Fibroblast of the aortic adventitia (primary cell): ENCODE data around the gene MYF6. TPM values are rescaled to one million over a fixed set of nuclear protein-coding genes. Genes with fewer than 3 reads are reported as not detected.

Source experiments
- DNase-seq: peaks from one replicate; pipeline ENCODE4 v3.0.0-alpha.2; 2010; ENCODE audit warnings: low read depth
- H3K4me3 ChIP-seq: 2 replicates; pipeline ENCODE4 v1.5.1; 2011; ENCODE audit warnings: low read depth, mild to moderate bottlenecking, control low read depth, low read length, moderate library complexity
- total RNA-seq: library from RNA; depleted of rRNA; stranded (reverse); fragments of >200 nt; gene quantifications from 2 replicates; pipeline ENCODE4 v1.2.3, GENCODE V29; 2012; ENCODE audit warnings: low replicate concordance
- TF ChIP-seq, protein P1 (sequence below): IDR thresholded peaks from 2 replicates; pipeline ENCODE4 v1.5.1; 2011; ENCODE audit warnings: mild to moderate bottlenecking, low read length, control low read depth, inconsistent platforms; ENCODE audit not compliant: insufficient read depth

The MYF6 gene
- total RNA-seq, 1 donor: not detected

DNA sequence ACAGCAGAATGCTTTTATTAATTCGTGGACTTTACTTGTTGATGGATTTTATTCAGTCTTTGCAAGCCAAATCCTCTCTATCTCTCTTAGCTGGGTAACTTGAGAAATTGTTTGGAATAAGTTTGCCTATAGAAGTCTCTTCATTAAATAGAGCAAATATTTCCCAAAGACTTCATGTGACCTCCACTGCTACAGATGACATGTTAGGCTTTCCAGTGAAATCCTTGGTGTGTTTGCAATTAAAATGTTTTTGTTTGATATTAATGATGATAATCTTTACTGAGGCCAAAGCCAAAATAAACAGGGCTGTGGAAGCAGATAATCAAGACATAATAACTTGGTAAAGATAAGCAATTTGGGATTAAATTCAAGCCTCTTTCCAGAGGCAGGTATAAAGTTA lies 4.4 kb downstream of the MYF6 start:
- TF ChIP-seq, protein P1, sequence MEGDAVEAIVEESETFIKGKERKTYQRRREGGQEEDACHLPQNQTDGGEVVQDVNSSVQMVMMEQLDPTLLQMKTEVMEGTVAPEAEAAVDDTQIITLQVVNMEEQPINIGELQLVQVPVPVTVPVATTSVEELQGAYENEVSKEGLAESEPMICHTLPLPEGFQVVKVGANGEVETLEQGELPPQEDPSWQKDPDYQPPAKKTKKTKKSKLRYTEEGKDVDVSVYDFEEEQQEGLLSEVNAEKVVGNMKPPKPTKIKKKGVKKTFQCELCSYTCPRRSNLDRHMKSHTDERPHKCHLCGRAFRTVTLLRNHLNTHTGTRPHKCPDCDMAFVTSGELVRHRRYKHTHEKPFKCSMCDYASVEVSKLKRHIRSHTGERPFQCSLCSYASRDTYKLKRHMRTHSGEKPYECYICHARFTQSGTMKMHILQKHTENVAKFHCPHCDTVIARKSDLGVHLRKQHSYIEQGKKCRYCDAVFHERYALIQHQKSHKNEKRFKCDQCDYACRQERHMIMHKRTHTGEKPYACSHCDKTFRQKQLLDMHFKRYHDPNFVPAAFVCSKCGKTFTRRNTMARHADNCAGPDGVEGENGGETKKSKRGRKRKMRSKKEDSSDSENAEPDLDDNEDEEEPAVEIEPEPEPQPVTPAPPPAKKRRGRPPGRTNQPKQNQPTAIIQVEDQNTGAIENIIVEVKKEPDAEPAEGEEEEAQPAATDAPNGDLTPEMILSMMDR: no peak
- H3K4me3 ChIP-seq: no peak overlapping the region
- no peak for DNase-seq

DNA sequence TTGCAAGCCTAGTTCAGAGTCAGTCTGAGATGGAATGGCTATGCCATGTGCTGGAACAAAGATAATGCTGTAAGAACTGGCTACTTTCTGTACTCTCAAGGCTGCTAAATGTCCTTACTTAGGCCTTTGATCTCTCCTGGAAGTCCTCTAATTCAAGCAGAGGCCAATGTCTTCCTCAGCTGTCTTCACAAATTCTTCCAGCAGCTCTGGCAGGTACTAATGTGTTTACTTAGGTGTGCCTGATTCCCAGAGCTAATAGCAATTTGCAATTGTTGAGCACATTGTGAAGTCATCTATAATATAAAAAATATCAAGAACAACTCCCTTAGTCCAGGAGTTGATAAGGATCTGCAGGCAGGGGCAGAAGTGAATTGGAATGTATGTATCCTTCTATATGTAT lies 5.4 kb downstream of the MYF6 start:
- TF ChIP-seq, protein P1: no peak
- DNase-seq: no peak
- H3K4me3 ChIP-seq: no peak overlapping the region

DNA sequence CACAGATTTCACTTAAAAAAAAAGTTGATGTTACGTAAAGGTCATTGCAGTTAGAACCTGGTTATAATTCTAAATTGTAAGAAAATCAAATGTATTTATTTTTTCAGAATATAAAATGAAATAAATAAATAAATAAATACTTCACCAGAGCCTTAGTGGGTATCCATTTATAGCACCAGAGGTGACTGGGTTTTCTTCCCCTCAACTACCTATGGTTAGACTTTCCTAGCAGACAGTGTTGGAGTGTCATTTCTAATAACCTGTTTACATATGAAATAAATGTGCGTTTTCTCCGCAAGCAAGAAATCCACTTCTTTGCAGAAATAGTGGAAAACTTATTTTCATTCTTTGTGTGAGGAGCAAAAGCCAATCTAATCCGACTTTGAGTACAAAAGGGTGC lies 6.0 kb downstream of the MYF6 start:
- H3K4me3 ChIP-seq: no peak overlapping the region
- DNase-seq: no peak
- TF ChIP-seq, protein P1: no peak

DNA sequence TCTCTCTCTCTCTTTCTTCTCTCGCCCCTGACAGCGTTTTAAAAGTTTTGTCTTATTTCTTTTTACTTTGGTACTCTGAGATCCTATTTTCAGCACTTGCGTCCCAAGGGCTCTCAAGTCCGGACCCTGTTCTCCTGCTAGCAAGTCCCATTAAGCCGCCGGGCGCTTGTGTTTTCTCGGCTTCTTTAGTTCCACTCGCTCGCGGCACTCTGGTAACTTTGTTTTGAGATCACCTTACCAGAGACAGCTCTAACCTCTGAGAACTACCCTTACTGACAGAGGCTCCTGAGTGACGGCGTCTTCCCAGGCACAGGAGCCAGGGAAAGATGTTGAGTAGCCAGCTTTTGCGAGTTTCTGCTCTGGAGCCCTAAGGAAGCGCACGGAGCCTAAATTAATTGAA lies 6.6 kb downstream of the MYF6 start:
- H3K4me3 ChIP-seq: no peak overlapping the region
- TF ChIP-seq, protein P1: no peak
- peak; percentile 16 for DNase-seq

DNA sequence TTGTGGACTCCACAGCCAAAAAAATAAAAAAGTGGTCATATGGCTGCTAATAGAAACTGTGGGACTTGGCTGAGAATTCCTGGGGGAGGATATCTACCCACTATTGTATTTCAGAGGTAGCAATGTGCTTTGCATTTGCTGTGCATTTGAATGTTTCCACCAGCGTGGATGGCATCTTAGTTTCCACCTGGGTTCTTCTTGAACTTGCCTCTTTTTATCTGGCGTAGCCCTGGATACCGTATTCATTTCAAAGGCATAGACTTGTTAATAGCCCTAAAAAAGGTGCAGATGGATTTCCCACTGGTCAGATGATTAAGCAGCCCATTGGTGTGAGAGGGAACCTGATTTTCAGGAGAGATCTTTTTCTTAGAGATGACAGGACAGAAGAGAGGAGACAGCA lies 7.4 kb downstream of the MYF6 start:
- DNase-seq: no peak
- no peak overlapping the region for H3K4me3 ChIP-seq
- TF ChIP-seq, protein P1: no peak

DNA sequence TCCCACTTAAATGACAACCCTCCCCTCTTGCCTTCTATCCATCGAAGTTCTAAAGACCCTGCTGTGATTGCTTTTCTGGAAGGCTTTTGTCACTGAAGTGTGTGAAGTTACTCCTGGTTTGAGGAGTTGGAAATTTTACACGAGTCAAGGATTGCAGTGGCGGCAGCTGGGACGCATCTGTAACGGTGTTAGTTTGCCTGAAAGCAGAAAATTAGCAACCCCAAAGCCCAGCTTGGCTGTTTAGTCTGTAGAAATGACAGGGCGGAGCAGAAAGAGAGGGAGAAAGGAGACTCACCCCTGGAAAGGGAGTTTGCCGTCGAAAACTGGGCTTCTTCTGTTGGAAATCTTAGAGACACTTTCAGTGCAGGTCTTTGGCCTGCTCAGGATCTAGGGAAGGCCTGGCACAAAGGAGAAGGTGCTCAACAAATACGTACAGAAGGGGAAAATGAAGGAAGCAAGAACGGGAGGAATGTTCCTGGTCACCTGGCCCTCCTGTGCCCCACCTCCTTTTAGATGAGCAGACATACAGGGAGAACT lies 8.3 kb downstream of the MYF6 start:
- TF ChIP-seq, protein P1: no peak
- H3K4me3 ChIP-seq: no peak overlapping the region
- no peak for DNase-seq
